Activated CD8-positive, alpha-beta memory T cell treated with anti-CD3 and anti-CD28 coated beads, Interleukin-2, amount 50 U/mL, for 24 hours (primary cell): Measurements from ENCODE around the gene NOA1.
"Not testable (repeated sequence)": the region's sequence is repeated elsewhere in the genome, so short reads cannot be mapped to it uniquely, and the experiment has no call there.

ENCODE experiments used
- DNase-seq: peaks from one replicate; pipeline ENCODE4 v3.0.0-alpha.2; 2020; ENCODE audit errors: extremely low read depth

The NOA1 gene

GRCh38 chr4:56958111-56958517, 19.3 kb downstream of the NOA1 start:
- DNase-seq: no peak

- no peak for DNase-seq
Measured at GRCh38 chr4:56953680-56954520, 23.5 kb downstream of the NOA1 start.

GRCh38 chr4:56941403-56941802, 36.0 kb downstream of the NOA1 start:
- no peak for DNase-seq

GRCh38 chr4:56940971-56941370, 36.4 kb downstream of the NOA1 start:
- no peak for DNase-seq

GRCh38 chr4:56940403-56940802, 37.0 kb downstream of the NOA1 start:
- DNase-seq: no peak

GRCh38 chr4:56939826-56940225, 37.6 kb downstream of the NOA1 start:
- DNase-seq: not testable (repeated sequence)

- no peak for DNase-seq
Measured at GRCh38 chr4:56937262-56937661, 40.1 kb downstream of the NOA1 start.

- DNase-seq: no peak
Measured at GRCh38 chr4:56931924-56932323, 45.5 kb downstream of the NOA1 start.

GRCh38 chr4:56930638-56931037, 46.8 kb downstream of the NOA1 start:
- DNase-seq: no peak

- DNase-seq: no peak
Measured at GRCh38 chr4:56927196-56927595, 50.2 kb downstream of the NOA1 start.

GRCh38 chr4:56914977-56915376, 62.4 kb downstream of the NOA1 start:
- DNase-seq: not testable (repeated sequence)

- no peak for DNase-seq
Measured at GRCh38 chr4:56914336-56914735, 63.1 kb downstream of the NOA1 start.
